GM18508 (cell line): Measurements from ENCODE around the gene NES.

Experiments used
- ATAC-seq: cut with Tn5 transposase; IDR thresholded peaks from one replicate; pipeline ENCODE4 v1.9.1; 2021; ENCODE audit warnings: moderate number of reproducible peaks; ENCODE audit not compliant: insufficient read depth, unreplicated experiment

Gene NES

DNA sequence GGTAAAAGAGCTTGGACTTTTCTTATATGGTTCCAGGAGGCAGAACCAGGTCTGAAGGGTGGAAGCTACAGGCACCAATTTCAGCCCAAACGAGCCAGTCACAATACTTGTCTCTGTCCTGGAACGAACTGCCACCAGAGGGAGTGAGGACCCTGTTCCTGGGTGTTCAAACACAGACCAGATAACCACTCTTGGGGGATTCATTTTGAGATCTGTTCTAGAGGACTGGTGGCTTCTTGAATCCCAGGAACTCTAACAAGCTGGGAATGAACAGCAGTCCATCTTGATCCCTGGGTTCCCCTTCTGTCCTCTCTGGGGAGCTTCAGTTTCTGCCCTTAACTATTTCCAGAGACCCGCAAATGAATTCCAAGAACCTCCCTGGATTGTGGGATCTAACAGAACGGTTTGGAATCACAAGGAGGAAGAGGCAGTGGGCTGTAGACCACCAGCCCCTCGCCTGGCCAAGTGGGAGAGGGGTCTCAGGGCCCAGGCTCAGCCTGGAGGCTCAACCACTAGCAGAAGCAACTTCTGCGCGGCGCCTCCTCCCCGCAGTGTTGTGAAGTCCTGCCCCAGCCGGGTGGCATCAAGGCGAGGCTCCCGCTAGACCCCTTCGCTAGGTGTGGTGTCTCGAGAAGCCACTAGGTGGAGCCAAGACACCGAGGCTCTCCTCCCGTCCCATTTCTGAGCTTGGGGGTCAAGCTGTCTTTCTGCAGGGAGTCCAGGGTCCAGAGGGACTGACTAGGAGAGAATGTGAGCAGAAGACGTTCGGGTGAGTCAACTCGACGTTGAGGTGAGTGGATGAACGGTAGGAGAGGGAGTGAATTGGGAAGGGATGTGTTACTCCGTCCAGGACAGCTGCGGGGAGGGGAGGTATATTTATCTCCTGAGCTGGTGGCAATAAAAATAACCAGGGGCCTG lies 12.1 kb upstream of the NES start:
- ATAC-seq: no peak

DNA sequence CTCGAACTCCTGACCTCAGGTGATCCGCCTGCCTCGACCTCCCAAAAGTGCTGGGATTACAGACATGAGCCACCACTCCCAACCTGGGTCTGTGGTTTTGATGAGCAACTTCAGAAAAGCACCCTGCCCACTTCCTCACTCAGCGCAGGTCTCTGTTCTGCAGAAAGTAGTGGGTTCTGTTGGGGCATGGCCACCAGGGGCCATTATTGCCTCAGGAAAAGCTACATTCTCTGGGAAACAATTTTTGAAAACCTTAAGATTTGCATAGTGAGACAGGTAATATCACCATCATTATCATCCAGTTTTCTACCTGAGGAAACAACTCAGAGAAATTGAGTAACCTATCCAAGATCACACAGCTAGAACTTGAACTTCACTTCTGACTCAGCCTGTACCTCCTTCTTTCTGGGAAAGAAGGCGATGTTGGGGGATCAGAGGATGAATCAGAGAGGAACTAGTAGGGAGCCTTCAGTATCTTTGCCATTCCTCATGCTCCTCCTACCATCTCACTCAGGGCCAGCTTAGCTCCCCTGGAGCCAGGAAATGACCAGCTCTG lies 7.1 kb upstream of the NES start:
- no peak for ATAC-seq

DNA sequence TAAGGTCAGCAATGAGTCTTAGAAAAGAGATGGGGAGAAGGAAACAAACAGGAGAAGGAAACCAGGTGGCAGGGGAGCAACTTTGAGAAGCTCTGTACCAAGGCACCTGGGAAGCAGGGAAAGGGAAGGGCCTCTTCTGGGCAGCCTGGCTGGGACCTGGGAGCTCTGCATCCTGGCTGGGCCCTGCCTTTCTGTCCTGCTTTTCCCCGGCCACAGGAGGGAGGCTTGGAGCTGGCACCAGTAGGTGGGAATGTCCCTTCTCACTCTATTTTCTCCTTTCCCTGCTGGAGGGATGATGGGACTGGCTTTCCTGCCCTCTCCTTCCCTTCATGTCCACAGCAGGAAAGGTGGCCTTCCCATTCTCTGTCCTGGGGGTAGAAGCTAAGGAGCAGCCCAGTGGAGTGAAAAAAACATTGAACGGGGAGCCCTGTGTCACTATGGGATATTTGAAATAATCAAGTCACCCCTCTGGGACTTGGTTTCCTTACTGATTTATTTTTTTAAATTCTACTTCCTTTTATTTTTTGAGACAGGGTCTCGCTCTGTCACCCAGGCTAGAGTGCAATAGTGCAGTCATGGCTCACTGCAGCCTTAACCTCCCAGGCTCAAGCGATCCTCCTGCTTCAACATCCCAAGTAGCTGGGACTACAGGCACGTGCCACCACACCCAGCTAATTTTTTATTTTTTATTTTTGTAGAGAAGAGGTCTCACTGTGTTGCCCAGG lies 5.1 kb upstream of the NES start:
- ATAC-seq: no peak

DNA sequence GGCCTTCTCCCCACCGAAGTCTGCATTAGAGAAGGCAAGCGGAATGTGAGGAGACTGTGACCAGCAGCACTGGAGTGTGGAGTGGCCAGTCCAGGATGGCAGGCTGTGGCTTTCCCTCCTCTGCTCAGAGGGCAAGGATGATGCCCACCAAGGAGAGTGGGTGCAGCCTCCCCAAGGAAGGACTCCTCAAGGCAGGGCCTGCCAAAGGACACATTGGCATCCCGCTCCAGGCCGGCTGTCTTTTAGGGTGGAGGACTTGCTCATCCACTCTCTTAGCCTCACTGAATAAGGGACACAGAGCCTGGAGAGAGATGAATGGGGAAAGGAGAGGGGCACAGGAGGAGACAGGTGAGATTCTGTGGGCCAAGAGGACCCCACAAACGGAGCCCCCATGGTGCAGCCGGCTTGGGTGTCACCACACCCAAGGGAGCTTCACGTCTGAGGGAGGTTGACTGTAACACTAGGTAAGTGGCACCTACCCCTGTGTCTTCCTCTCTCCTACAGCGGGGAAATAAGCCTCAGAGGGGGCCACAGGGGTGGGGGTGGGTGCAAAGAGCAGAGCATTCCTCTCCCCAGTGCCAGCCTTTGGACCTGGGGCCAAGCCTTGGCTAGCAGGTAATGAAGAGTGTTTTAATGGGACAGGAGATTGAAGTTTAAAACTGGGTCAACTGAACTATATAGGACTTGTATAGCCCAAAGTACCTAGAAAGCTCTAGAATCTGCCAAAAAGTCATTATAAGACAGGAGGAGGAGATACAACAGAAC lies 4.2 kb upstream of the NES start:
- ATAC-seq: no peak

DNA sequence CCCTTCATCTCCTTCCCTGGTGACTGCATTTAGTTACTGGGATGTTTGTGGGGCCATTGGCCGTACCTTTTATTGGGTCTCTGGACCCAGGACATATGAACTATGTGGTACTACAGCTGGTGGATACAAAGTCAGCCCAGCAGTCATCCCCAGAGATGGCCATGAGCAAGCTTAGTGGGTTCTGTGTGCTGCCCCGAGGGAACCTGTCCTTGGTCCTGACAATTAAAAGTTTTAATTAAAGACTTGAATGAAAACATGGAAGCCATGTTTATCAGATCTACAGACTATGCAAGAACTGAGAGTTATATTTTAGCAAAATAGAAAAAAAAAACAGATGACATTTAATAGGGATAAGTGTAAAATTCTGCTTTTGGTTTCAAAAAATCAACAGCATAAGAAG lies 2.8 kb upstream of the NES start:
- no peak for ATAC-seq

DNA sequence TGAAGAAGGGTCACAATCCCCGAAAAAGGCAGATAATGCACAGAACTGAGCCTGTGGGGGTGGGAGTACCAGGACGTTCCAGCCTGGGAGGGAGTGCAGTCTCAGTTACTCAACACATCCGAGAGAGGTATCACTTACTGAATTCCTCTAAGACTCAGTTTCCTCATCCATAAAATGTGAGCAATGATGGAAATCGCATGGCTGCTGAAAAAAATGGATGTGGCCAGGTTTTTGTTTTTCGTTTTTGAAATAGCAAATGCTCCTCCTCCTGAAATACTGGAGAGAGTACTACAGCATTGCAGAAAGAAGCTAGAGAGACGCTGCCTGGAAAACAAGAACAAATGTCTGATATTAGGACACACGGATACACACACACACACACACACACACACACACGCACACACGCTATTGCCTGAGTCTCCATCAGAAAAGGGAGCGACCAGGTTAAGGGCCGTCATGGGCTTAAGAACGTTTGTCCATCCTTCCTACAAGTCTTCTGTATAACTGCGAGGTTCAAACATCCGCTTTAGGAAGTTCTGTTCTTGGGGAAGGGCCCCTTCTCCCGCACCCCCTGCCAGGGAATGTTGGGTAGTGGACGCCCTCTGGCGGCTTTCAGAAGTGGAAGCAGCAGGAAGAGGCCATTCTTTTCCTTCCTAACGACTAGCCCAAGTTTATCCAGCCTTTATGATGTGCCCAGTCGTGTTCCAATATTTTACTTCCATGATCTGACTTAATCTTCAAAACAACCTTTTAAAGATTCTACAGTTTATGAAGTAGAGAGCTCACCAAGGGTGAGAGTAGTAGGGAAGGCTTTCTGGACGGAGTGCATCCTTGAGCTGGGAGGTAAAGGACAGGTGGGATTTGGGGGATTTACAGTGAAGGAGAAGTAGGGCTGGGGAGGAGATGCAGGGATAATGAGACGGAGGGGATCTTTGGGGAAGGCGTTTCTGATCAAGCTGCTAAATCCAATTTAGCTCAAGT lies 699 bp upstream of the NES start:
- no peak for ATAC-seq

DNA sequence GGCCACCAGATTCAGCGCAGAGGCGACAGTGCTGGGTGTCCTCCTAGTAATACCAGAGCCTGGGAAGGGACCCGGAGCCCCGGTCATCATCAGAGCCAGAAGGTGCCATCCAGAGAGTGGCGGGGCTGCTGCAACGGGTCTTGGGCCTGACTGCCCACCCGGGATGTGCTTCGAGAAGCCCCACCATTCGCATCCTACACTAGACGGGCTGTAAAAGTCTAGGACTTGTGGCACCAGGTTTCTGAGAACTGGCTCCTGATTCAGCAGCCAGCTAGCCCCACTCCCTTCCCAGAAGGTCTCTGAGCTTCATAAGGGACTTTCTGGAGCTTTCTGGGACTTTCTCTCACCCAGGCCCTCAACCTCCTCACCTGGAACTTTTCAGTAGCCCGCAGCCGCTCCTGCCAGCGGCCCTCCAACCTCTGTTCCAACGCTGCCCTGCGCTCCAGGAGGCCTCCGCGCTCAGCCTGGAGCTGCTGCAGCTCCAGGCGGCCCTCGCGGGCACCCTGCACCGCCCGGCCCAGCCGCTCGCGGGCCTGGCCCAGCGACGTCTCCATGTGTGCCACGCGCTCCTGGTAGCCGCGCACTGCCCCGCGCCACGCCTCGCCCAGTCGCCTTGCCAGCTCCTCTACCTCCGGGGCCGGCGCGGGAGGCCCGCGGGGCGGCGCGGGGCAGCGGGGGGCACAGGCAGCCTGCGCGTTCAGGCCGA lies 940 bp downstream of the NES start:
- ATAC-seq: no peak

DNA sequence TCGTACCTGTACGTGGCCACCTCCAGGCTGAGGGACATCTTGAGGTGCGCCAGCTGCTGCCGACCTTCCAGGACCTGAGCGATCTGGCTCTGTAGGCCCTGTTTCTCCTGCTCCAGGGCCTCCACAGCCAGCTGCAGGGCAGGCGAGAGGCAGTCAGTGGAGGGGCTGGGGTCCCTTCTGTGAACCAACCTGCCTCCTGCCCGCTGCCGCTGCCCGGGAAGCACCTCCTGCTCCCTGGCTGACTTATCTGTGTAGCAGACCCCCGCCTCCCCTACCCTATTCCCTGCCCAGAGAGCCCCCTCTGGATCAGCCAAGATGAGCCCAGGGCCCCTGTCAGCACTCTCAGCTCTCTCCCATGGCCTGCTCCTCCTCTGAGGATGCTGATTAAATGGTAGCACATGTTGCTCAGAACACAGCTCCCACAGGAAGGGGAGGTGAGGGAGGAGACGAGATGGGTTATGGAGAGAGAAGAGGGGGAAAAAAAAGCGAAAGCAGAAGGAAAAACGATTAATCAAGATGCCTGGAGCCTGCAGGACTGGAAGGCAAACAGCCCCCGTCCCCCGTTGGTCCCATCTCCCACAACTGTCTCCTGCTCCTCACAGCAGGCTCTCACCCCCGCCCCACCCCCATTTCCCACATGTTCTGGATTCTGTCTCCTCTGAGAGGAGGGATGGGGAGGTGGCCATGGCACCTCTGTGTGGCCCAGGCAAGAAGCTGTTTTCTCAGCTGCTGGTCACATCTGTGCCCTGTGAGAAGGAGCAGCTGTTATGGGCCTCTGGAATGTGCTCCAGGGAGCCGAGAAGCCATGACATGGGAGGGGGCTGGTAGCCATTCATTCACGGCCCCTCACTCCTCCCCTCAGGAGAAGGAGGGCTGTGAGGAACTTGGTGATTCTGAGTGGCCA lies 1.7 kb downstream of the NES start:
- ATAC-seq: no peak

DNA sequence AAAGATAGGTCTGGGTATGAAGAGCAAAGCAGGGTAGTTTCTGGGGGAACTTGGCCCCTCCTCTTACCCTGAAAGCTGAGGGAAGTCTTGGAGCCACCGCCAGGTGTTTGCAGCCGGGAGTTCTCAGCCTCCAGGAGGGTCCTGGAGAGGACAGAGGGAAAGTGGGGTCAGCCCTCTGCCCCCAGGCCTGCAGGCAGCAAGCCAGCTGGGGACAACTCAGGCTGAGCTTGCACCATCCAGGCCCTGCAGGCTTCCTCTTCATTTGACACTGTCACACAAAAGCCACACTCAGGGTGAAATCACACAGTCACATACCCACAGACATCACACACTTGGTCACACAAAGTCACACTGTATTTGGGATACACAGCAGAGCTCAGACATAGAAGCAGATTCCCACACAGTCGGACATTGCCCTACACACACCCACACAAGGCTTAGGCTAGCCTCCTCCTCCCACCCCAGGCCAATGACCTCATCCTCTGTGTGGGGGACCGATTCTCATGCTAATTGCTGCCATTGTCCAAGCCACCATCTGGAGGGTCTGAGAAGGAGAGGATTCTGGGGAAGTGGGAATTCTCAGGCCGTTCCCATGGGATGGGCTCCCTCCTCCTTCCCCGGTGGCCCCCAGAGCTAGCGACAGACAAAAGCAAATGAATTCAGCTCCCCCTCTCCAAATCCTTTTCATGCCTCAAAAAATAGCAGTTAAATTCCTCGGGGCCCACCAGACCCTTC lies 3.7 kb downstream of the NES start:
- no peak for ATAC-seq

DNA sequence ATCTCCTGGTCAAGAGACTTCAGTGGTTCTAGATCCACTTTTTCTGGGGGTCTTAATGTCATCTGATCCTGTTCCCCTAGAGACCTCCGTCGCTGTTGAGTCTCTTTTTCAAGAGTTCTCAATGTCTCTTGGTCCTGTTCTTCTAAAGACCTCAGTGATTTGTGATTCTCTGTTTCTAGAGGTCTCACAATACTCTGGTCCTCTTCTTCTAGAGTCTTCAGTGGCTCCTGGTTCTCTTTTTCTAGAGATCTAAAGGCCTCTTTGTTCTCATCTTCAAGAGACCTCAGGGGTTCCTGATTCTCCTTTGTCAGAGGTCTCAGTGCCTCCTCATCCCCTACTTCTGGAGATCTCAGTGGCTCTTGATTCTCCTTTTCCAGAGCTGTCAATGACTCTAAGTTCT lies 5.4 kb downstream of the NES start:
- ATAC-seq: no peak

DNA sequence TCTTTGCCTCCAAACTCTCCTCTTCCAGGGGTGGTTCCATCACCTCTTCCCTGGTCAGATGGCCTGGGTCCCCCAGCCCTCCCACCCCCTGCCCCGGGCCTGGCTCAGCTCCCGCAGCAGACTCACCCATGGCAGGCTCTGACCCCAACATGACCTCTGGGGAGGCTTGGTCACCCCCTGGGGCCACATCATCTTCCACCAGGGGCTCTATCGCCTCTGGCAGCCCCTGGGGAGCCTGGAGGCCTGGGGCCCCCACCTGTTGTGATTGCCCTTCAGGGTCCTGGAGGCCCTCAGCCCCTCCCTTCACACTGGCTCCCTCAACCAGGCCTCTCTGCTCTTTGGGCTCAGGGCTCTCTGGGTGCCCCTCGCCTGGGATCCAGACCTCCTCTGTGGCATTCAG lies 6.4 kb downstream of the NES start:
- ATAC-seq: no peak

DNA sequence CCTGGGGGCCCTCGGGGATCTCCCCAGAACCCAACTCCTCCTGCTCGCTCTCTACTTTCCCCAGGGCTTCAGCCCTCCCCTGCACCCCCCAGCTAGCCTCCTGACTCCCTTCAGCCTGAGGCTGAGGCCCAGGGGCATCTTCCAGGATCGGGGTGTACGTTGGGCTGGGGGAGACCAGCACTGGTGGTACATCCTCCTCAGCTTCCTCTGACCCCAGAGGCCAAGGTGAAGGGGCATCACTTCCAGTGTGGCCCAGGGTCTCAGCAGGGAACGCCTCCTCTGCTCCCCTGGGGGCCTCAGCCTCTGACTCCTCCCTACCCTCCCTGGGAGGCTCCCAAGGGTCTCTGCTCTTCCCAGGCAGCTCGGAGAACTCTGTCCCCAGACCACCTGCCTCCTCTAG lies 6.8 kb downstream of the NES start:
- ATAC-seq: no peak

DNA sequence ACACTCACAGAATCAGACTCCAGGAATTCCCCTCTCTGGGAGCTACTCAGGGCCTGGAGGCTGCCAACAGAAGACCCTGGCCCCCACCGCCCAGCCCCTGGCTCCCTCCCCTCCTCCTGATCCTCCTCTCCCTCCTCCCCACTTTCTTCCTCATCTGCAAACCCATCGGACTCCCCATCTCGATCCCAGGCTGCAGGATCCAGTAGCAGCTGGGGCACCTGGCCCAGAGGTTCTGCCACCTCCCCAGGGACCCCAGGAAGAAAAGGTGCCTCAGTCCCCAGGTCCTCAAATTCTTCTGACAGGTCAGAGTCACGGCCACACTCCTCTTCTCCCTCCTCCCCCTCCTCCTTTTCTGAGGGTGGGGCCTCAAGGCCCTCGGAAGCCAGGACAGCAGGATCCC lies 7.4 kb downstream of the NES start:
- ATAC-seq: no peak

DNA sequence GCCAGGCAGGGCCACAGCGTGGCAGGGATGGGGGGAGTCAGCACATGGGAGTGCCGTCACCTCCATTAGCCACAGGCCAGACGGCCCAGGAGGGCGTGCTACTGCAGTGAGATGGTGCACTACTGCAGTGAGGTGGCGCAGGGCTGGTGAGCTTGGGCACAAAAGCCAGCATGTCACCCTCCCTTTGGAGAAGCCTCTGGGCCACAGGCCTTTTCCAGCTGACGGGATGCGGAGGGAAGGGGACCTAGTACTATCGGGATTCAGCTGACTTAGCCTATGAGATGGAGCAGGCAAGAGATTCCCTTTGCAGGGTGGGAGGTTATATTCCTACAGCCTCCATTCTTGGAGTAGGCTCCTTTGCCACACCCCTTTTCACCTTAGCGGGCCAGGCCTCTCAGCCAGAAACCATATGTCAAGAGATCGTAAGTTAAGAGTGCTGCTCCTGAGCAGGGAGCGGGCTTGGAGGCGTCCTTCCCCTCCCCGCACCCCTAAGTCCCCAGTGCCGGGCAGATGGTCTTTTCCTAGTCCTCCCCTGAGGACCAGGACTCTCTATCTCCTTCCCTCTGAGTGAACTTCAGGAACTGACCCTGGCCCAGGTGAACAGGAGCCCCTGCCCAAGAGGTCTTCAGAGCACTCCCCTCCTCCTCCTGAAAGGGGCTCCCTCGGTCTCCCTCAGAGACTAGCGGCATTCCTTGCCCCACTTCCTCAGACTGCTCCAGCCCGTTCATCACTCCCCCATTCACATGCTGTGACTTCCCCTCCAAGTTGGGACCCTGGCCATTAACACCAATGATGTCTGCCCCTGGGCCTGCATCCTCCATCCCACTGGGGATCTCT lies 8.2 kb downstream of the NES start:
- ATAC-seq: no peak

DNA sequence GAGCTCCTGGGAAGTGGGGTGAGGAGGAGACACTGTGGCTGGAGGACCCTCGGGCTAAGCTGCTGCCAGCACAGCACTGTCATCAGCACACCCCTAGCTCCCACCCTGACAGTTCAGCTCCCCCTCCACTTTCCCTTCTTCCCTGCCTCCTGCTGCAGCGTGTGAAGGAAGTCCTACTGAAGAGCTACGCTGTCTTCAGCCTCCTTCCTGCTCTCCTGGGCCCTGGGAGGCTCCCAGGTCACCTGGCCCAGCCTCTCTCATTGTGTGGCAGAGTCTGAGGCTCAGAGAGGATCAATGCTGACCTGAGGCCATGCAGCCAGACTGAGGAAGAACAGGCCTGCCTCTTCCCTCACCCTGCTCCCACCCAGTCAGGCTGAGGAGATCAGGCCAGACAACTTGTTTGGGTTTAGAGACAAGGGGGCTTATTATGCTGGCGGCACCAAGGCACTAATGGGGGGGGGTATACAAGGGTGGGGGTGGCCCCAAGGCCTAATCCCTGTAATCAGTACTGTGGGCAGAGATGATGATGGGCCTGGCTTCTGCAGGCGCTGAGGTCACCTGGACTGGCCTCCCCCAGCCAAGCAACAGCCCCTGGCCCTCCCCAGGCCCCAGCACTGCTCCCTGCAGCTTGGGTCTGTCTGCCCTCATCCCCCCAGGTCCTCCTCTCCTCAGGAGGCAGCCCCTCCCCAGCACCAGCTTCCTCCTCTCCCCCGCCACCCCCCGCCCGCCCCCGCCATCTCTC lies 9.1 kb downstream of the NES start:
- no peak for ATAC-seq

DNA sequence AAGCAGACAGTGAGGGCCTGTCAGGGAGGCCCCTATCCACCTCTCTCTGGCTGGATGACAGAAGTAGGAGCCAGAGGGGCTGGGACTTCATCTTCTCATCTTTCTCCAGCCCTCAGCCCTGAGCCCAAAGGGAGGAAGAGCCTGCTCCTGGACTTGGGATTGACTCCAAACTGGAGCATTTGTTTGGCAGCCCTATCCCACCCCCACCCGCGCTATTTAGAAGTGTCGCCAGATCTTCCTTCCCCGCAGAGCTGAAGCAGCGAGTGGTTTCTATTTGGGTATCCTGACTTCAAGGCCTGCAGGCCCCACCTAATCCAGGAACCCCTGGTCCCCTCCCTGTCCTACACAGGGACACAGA lies 9.6 kb downstream of the NES start:
- no peak for ATAC-seq
